NCI-H526 (cell line): ENCODE results near the gene NPHP4.
"Not testable (repeated sequence)": the region's sequence is repeated elsewhere in the genome, so short reads cannot be mapped to it uniquely, and the experiment has no call there.

Experiments
- DNase-seq, 2 experiments: peaks; one replicate each; lab custom pipeline; 2025; lab: John Stamatoyannopoulos, UW

NPHP4 gene

DNA sequence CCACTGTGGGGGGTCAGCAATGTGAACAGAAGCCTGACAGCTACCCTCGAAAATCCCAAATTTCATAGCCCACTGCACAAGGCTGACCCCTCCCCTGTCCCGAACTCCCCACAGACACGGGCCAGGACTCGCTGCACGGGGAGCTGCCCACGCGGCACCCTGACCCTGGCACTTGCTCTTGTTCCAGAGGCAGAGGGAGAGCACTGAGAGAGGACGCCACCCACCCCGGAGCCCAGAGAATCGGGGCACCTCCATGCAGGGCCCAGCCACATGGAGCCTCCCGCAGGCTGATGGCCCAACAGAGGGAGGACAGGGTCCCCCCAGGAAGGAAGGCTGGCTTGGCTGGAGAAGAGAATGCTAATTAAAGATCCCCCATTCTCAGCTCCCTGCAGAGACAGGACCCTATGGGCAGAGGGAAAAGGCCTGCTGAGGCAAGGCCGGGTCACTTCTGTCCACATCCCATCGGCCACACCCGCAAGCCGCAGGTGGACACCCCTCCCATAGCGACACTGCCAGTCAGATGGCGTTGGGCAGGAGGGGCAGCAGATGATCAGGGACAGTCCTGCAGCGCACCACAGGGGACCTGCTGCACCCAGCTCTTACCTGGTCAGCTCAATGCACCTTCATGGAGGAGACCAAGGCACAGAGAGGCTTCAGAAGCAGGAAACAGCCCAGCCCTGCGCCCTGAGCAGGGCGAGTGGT, 136.9 kb downstream of the NPHP4 start:
- no peak for DNase-seq

DNA sequence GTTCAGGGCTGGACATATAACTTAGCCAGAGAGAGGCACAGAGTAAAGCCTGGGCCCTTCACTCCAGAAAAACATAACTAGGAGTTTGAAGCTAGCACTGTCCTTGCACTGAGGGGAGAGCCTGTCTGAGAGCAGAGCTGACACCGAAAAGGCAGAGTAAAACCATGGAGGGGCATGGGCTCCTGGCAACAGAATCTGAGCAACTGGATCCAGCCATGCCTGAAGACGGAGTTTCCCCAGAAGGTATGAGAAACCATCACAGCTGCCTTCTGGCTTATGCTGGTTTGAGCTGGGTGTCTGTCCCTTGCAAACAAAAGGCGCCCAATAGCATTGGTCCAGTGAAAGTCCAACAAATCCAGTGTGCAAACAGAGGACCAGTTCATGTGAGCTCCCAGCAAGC, 137.5 kb downstream of the NPHP4 start:
- DNase-seq, result no peak

DNA sequence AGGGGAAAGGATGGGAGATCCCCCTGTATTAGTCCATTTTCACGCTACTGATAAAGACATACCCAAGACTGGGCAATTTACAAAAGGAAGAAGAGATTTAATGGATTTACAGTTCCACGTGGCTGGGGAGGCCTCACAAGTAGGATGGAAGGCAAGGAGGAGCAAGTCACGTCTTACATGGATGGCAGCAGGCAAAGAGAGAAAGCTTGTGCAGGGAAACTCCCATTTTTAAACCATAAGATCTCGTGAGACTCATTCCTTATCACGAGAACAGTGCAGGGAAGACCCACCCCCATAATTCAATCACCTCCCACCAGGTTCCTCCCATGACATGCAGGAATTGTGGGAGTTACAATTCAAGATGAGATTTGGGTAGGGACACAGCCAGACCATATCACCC, 138.4 kb downstream of the NPHP4 start:
- DNase-seq, result not testable (repeated sequence)

- DNase-seq, result no peak
These were observed 141.7 kb downstream of the NPHP4 start for GRCh38 chr1:5850503-5850902.

- no peak for DNase-seq
These were observed 142.7 kb downstream of the NPHP4 start for GRCh38 chr1:5849550-5849949.

GRCh38 chr1:5847013-5847659, 145.1 kb downstream of the NPHP4 start:
- DNase-seq, result no peak

GRCh38 chr1:5845376-5845775, 146.8 kb downstream of the NPHP4 start:
- no peak for DNase-seq

- no peak for DNase-seq
These were observed 147.8 kb downstream of the NPHP4 start for GRCh38 chr1:5844442-5844841.

DNA sequence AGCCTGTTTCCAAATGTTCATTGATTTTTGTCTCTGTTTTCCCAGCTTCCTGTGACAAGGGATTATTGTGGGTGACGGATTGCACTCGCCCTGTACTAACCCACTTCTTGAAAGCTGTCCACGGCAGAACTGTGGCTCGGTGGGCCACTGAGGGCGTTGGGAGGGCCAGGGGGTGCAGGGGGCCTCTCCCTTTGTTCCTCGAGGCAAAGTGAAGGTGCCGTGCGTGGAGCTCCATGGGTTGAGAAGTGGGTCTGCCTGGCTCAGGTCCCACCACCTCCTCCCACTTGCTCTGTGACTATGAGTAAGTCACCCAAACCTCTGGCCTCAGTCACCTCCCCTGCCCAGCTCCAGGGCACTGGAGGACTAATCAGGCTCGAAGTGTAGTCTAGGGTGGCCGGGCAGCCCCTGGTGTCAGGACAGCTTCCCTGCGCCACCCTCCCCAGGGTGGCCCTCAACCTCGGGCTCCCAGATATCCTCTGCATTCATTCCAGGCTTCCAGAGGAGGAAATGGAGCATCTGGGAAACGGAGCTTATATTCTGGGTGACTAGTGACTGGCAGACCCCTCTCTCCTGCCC, 148.6 kb downstream of the NPHP4 start:
- no peak for DNase-seq

DNA sequence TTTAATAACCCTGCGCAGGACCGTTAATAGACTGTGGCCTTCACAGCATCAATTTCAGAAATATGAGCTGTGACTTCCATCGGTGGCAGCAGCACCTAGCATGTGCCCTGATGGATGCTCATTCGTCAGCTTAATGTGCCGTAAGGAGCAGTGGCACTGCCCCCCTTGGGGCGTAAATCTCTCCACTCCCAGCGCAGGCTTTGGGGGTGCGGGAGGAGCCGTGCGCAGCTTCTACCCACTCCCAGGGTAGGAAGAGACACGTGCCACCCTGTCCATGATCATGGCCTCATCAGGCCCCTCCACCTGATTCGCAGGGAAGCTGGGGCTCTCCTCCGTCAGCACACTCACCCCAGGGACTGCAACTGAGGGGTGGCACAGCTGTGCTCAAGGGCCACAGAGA, 149.5 kb downstream of the NPHP4 start:
- DNase-seq, result no peak

DNA sequence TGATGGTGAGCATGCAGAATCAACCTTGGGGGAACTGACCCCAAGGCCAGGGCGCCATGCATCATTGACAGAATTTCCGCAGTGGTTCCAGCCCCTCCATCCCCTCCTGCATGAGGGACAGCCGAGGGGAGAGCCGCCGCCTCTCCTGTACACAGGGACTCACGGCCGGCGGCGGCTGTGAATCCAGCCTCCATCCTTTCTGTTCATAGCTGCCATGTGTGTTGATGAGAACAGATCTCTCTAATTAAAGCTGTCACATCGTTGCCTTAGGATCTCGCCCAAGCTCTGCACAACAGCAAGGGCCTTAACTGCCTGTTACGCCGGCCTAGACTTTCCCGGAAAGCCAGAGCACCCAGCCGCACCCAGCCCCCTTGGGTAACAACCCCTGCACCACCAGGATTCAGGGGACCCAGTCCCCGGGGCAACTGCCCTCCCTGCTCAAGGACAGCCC, 151.6 kb downstream of the NPHP4 start:
- no peak for DNase-seq

DNA sequence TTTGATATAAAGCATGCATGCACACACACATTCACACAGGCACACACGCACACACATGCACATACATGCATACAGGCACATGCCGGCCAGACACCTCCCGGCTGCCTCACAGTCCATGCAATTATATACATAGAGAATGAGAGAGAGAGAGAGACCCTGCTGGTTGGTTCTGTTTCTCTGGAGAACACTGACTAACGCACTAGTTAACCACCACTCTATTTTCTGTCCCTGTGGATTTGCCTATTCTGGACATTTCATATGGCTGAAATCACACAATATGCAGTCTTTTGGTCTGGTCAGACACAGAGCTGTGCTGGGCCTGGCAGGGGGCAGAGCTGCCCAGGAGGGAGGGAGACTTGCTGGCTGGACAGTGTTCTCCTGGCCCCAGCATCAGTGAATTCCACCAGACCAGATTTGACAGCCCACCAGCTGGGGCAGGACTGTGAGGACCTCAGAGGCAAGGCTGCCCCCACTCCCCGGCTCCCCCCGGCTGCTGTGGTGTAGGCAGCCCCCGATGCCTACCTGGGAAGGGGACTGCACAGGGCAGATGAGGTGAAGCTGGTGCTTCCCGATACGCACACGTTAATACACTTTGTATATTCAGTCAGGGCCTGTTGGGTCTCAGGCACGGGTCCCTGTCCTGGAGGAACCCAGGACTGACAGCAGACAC, 152.2 kb downstream of the NPHP4 start:
- no peak for DNase-seq

GRCh38 chr1:5839161-5839880, 152.9 kb downstream of the NPHP4 start:
- DNase-seq, result no peak

DNA sequence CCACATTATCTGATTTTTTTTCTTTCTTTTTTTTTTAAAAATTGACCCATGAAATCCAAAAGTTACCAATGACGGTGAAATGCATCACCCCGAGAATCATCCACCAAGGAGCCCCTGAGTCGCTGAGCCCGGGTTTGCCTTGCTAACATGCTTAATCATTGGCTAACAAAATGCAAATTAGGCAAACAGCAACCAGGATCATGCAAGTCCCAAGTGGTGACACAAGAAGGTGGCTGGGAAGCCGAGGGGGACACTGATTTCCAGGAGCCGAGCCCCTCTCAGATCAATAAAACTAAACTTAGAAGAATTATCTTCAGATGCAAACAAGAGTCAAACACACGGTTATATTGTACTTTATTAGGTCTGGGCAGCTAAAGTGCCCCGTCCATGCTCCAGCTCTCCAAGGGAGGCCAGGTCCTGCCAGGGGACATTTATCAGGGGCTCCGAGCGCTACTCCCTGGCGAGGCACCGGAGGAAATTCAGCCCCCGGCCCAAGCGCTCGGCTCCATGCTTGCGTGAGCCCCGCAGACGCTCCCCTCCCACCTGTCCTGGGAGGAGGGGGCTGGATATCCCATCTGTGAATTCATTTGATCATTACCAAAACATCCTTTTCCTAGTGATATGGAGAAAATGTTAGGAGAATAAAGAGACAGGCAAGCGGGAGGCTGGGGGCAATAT, 154.1 kb downstream of the NPHP4 start:
- DNase-seq, result peak in 1 of 2 experiments; percentile 30

DNA sequence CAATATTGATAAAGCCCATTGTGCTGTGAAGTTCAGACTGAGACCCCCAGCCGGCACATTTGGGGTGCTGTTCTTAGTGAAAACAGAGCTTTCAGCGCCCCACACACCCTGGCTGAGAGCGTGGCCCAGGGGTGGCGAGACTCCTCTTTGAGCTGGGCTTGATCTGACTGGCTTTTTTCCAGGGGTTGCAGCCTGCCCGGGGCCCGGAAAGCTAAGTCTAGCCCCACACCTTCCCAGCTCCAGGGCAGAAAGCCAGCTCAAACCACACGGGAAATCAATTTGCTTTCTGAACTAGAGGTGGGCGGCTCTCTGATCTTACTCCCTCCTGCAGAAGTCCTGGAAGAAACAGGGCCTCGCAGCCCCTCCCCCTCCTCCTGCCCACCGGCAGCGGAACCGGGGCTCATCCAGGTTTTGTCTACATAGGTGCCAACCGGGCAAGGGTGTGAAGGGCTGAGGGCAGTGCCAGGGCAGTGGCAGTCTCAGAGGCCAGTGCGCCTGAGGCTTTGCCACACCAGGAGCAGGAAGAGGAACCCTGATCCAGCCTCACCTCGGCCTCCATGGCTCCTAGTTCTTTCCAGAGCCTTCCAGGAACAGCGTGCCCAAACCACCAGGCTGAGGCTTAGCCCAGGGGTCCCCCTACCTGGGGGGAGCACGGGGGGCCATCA, 155.3 kb downstream of the NPHP4 start:
- no peak for DNase-seq

GRCh38 chr1:5835179-5835562, 157.1 kb downstream of the NPHP4 start:
- peak in 1 of 2 experiments; percentile 14 for DNase-seq

DNA sequence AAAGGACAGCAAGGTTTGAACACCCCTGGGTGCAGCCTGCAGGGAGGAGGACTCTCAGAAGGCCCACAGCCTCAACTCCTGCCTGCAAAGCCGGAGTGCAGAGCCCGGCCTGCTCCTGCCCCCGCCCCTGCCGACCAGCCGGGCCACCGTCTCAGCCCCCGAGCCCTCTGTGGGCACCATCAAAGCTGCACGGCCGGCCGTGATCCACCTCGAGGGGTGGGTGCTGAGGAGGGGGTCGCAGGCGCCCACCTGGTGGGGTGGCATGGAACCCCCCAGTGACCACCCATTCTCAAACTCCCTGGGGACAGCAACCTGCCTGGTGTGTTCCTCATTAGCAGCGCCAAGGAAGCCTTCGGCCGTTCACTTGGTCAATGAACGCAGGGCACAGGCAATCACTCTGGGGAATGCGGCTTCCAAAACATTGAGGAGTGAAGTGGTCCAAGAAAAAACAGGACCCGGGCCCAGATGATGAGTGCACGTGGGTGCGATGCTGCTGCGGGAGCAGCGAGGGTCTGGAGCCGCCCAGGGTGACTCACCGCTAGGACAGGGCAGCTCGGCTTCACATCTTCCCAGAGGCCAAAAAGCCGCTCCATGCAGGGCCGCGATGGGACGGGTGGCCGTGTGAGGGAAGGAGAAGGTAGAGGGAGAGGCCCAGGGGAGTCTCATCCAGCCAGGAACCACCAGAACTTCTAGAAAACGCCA, 157.6 kb downstream of the NPHP4 start:
- DNase-seq, result no peak

GRCh38 chr1:5833911-5834310, 158.3 kb downstream of the NPHP4 start:
- no peak for DNase-seq

- no peak for DNase-seq
These were observed 159.0 kb downstream of the NPHP4 start for GRCh38 chr1:5832916-5833895.
